ENCODE measurements around the gene GPA33. TPM values are rescaled to one million over a fixed set of nuclear protein-coding genes. Genes with fewer than 3 reads are reported as not detected.

Gene GPA33
- total and polyA plus RNA-seq, 11 donors: 0.15 to 3.6 (median 1.1) TPM; not detected in 1

DNA sequence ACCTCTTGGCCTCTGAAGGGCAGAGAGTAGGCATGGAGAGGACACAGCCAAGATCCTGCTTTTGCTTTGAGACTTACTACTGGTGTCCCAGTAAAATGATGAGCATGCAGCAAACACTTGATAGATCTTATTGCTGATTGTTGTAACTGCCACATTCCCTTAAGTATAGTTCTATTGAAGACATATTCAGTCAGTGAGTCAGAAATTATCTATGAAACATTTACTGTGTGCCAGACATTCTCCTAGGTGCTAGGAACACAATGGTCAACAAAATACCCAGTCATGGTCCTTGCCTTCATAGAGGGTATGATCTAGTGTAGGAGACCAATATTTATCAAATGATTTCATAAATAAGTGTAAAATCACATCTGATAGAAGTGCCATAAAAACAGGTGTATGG, 17.3 kb upstream of the GPA33 start:
- Histone ChIP-seq H3K4me1 (peaks cover 0 to 73% (median 20%) of the 10 kb centered on the region in 12 donors), H3K27me3 (no peaks in the 10 kb centered on the region), H3K27ac (peak overlapping the region in 9 of 12 donors; percentile 32 to 77 (median 59)), H3K36me3 (peaks cover 0 to 43% (median 0%) of the 10 kb centered on the region in 9 donors), H3K9me3 (peaks cover 0 to 7% (median 0%) of the 10 kb centered on the region in 12 donors), H3K4me3 (no peak overlapping the region)
- no peak for DNase-seq
- peak; percentile 37 to 72 (median 62) for ATAC-seq
- intact Hi-C loops (cut with DNase I): no loop called here
- TF ChIP-seq CTCF (IDR thresholded peaks at IDR 0.05) (no peak), POLR2A (IDR thresholded peaks at IDR 0.05) (no peak)

DNA sequence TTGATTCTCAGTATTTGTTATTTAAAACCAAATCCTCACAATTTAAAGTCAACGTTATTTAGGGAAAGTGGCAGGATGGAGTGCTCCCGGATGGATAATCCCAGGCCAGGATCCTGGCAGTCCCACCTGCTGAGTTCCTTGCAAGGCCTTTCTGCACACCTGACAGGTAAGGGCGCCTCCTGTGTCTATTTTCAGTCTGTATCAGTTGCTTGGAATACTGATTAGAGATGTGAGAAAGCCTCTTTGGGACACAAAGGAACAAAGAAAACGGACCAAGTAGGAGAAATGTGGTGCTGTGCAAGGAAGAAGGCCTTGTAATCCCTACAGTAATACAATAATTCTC, 15.9 kb upstream of the GPA33 start:
- Histone ChIP-seq H3K9me3 (peaks cover 0 to 7% (median 0%) of the 10 kb centered on the region in 12 donors), H3K27ac (peak overlapping the region in 8 of 12 donors; percentile 0 to 61 (median 32)), H3K36me3 (peaks cover 0 to 50% (median 0%) of the 10 kb centered on the region in 9 donors), H3K27me3 (no peaks in the 10 kb centered on the region), H3K4me1 (peaks cover 0 to 71% (median 20%) of the 10 kb centered on the region in 12 donors), H3K4me3 (no peak overlapping the region)
- ATAC-seq (no peak), DNase-seq (no peak)
- TF ChIP-seq POLR2A (IDR thresholded peaks at IDR 0.05): no peak
- TF ChIP-seq CTCF (IDR thresholded peaks at IDR 0.05): no peak
- WGBS, 4 donors: 58 to 70% (median 61%) methylated on average over 4 of the region's 4 CpGs
- intact Hi-C loops (cut with DNase I): no loop called here

DNA sequence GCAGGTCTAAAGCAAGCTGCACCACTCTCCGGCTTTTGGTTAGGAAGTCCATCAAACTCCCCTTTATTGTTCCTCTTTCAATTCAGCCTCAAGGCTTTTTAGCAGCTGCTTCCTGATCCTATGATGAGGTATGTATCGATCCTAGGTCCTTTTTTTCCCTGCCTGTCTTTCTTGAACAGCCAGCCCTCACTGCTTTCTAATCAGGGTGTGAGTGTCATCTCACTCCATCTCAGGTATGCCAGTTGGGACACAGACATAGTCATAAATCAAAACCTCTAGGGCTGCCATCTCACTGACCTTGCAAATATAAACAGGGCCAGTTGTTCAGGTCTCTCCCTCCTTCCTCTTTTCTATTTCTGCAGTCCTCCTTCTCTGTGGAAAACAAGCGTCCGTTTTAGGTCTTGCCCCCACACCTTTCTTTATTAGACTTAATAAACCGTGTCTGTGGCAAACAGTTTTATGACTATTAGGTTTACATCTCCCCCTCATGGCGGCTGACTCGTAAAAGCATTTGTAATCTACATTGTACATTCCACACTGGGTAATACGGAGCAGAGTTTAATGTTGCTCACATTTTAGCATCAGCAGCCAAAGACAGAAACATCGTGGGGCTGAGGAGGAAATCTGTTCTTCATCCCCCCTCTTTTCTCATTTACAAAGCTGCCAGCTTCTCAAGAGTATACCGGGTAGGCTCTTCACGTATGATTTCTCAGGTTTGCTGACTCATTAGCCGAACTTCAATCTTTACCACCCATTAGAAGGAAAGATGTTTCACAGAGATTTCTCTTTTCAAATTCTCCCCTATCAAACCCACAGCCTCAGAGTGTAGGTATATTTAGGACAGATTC, 15.3 kb upstream of the GPA33 start:
- TF ChIP-seq CTCF (IDR thresholded peaks at IDR 0.05): no peak
- TF ChIP-seq POLR2A (IDR thresholded peaks at IDR 0.05): no peak
- ATAC-seq (no peak), DNase-seq (no peak)
- Histone ChIP-seq H3K27ac (peak overlapping the region in 9 of 12 donors; percentile 0 to 61 (median 25)), H3K36me3 (peaks cover 0 to 50% (median 0%) of the 10 kb centered on the region in 9 donors), H3K27me3 (no peaks in the 10 kb centered on the region), H3K4me1 (peaks cover 0 to 71% (median 20%) of the 10 kb centered on the region in 12 donors), H3K9me3 (peaks cover 0 to 3% (median 0%) of the 10 kb centered on the region in 12 donors), H3K4me3 (no peak overlapping the region)
- intact Hi-C loops (cut with DNase I): no loop called here
- WGBS, 4 donors: 27 to 35% (median 33%) methylated on average over 12 of the region's 12 CpGs

GRCh38 chr1:167104256-167104633, 14.1 kb upstream of the GPA33 start:
- H3K27ac ChIP-seq: peak overlapping the region in 3 of 12 donors; percentile 11 to 20 (median 14)
- intact Hi-C loops (cut with DNase I): no loop called here
- H3K4me1 ChIP-seq: peaks cover 0 to 71% (median 21%) of the 10 kb centered on the region in 12 donors
- 46 to 55% (median 48%) methylated on average over 6 of the region's 6 CpGs for WGBS, 4 donors
- H3K9me3 ChIP-seq: no peaks in the 10 kb centered on the region
- ATAC-seq: no peak
- H3K4me3 ChIP-seq: no peak overlapping the region
- no peak for DNase-seq
- TF ChIP-seq POLR2A (IDR thresholded peaks at IDR 0.05): no peak
- no peak for TF ChIP-seq CTCF (IDR thresholded peaks at IDR 0.05)
- H3K27me3 ChIP-seq: no peaks in the 10 kb centered on the region
- peaks cover 0 to 50% (median 0%) of the 10 kb centered on the region in 9 donors for H3K36me3 ChIP-seq
